Keratinocyte (primary cell): Measurements from ENCODE around the gene ASL. TPM values are rescaled to one million over a fixed set of nuclear protein-coding genes. Genes with fewer than 3 reads are reported as not detected.

Source experiments
- DNase-seq: peaks from one replicate; pipeline ENCODE4 v3.0.0-alpha.2; 2011; ENCODE audit warnings: low read depth, missing footprints, low spot score
- FAIRE-seq: peaks from 2 replicates; lab custom pipeline; 2011; peaks lifted over from hg19 to GRCh38; lab: Jason Lieb, UNC
- H2AFZ ChIP-seq: 2 replicates; pipeline ENCODE4 v1.6.0; 2012; ENCODE audit warnings: low read length, control low read depth, inconsistent platforms; ENCODE audit not compliant: control insufficient read depth
- H3K27ac ChIP-seq: 2 replicates; pipeline ENCODE4 v1.5.1; 2011; ENCODE audit warnings: low read length; ENCODE audit not compliant: control insufficient read depth, insufficient read depth
- H3K27me3 ChIP-seq: 3 replicates; pipeline ENCODE4 v1.6.0; 2011; ENCODE audit warnings: low read length; ENCODE audit not compliant: control insufficient read depth, insufficient read depth; ENCODE audit errors: extremely low read depth
- H3K36me3 ChIP-seq, 2 experiments: 2 replicates in 1 of 2; 3 replicates in 1 of 2; pipeline ENCODE4 v1.5.1; 2011; ENCODE audit warnings: low read length in 2 of 2, mild to moderate bottlenecking in 1 of 2; ENCODE audit not compliant: control insufficient read depth in 2 of 2, insufficient read depth in 2 of 2; ENCODE audit errors: extremely low read depth in 1 of 2
- H3K4me1 ChIP-seq: 3 replicates; pipeline ENCODE4 v1.5.1; 2011; ENCODE audit warnings: low read length; ENCODE audit not compliant: control insufficient read depth, insufficient read depth; ENCODE audit errors: extremely low read depth
- H3K4me2 ChIP-seq: 3 replicates; pipeline ENCODE4 v1.6.0; 2011; ENCODE audit warnings: low read depth, low read length; ENCODE audit not compliant: control insufficient read depth, insufficient read depth; ENCODE audit errors: extremely low read depth
- H3K4me3 ChIP-seq, 3 experiments: fragments of 200-600 bp in 1 of 3; sonication (generic) in 1 of 3; 2 replicates in 2 of 3; 3 replicates in 1 of 3; pipeline ENCODE4 v1.5.1; 2011 to 2016; ENCODE audit warnings: low read length in 3 of 3, mild to moderate bottlenecking in 3 of 3, control low read depth in 2 of 3, inconsistent platforms in 1 of 3, low read depth in 1 of 3, mixed read lengths in 1 of 3, mixed run types in 1 of 3, moderate library complexity in 1 of 3; ENCODE audit not compliant: control insufficient read depth in 2 of 3, insufficient read depth in 2 of 3; ENCODE audit errors: extremely low read depth in 1 of 3
- H3K79me2 ChIP-seq: 2 replicates; pipeline ENCODE4 v1.6.0; 2012; ENCODE audit warnings: low read length; ENCODE audit not compliant: control insufficient read depth, insufficient read depth
- H3K9ac ChIP-seq: 3 replicates; pipeline ENCODE4 v1.6.0; 2011; ENCODE audit warnings: low read length; ENCODE audit not compliant: control insufficient read depth, insufficient read depth; ENCODE audit errors: extremely low read depth
- H3K9me1 ChIP-seq: 3 replicates; pipeline ENCODE4 v1.6.0; 2011; ENCODE audit warnings: low read length; ENCODE audit not compliant: control insufficient read depth, insufficient read depth; ENCODE audit errors: extremely low read depth
- H3K9me3 ChIP-seq: 2 replicates; pipeline ENCODE4 v1.5.1; 2012; ENCODE audit warnings: low read depth, low read length; ENCODE audit not compliant: control insufficient read depth
- H4K20me1 ChIP-seq: 3 replicates; pipeline ENCODE4 v1.6.0; 2011; ENCODE audit warnings: low read length; ENCODE audit not compliant: control insufficient read depth, insufficient read depth; ENCODE audit errors: extremely low read depth
- CTCF ChIP-seq, 3 experiments: IDR thresholded peaks in 1 of 3; conservative IDR thresholded peaks in 1 of 3; optimal IDR thresholded peaks in 1 of 3; 2 replicates in 2 of 3; 3 replicates in 1 of 3; pipeline versions ENCODE3 to v1.5.1; 2011; ENCODE audit warnings: low read length in 3 of 3, mild to moderate bottlenecking in 3 of 3, moderate library complexity in 2 of 3, control low read depth in 1 of 3, inconsistent platforms in 1 of 3; ENCODE audit not compliant: insufficient read depth in 2 of 3; ENCODE audit errors: extremely low read depth in 1 of 3
- EZH2 ChIP-seq: IDR thresholded peaks from one replicate; pipeline ENCODE4 v1.6.1; 2012; ENCODE audit warnings: inconsistent platforms, mild to moderate bottlenecking, low read length, moderate library complexity
- dilution Hi-C: fragments of 300-500 bp; cut with MboI; formaldehyde crosslinking; loops from one replicate; pipeline ENCODE4 v1.7.0; 2020; ENCODE audit warnings: low sequenced_read_pairs; ENCODE audit not compliant: extremely low pct_ligation_motif_present
- polyA plus RNA-seq, 5 experiments: library from polyadenylated mRNA; depleted of rRNA in 3 of 5; stranded (reverse) in 3 of 5; stranded (forward) in 1 of 5; unstranded in 1 of 5; fragments of >200 nt; gene quantifications; 1 replicate in 1 of 5; 2 replicates in 3 of 5; 3 replicates in 1 of 5; pipeline versions ENCODE4 v1.2.1 to v1.2.3, GENCODE V29; 2011 to 2012; ENCODE audit warnings: missing spikeins in 2 of 5, low read depth in 1 of 5, low replicate concordance in 1 of 5

ASL gene
- polyA plus RNA-seq, 1 donor (not counting 4 experiments of a cell fraction or from before 2014, with no cell fraction given): 24.4 TPM

- DNase-seq (no peak), FAIRE-seq (no peak)
- Histone ChIP-seq H3K9ac (no peak overlapping the region), H3K9me3 (no peaks in the 10 kb centered on the region), H3K27ac (no peak overlapping the region), H3K4me1 (peaks cover 5% of the 10 kb centered on the region), H2AFZ (no peak overlapping the region), H3K4me3 (no peak overlapping the region), H3K79me2 (no peaks in the 10 kb centered on the region), H3K4me2 (no peak overlapping the region), H4K20me1 (no peaks in the 10 kb centered on the region), H3K9me1 (no peaks in the 10 kb centered on the region), H3K36me3 (no peaks in the 10 kb centered on the region), H3K27me3 (no peaks in the 10 kb centered on the region)
- TF ChIP-seq CTCF (optimal IDR thresholded peaks at IDR 0.05 in 1 of 3, IDR thresholded peaks at IDR 0.05 in 1 of 3, conservative IDR thresholded peaks at IDR 0.05 in 1 of 3; ENCODE audit: extremely low read depth in 1 of 3, insufficient read depth in 2 of 3, low read length in 3 of 3) (no peak), EZH2 (no peak)
- dilution Hi-C loops: no loop called here
Measured at GRCh38 chr7:66069732-66070131, 5.9 kb upstream of the ASL start.

GRCh38 chr7:66070222-66070621, 5.4 kb upstream of the ASL start:
- no peak overlapping the region for H3K4me3 ChIP-seq
- peaks cover 5% of the 10 kb centered on the region for H3K4me1 ChIP-seq
- H3K9ac ChIP-seq: no peak overlapping the region
- FAIRE-seq (no peak), DNase-seq (no peak)
- H3K36me3 ChIP-seq: no peaks in the 10 kb centered on the region
- no peaks in the 10 kb centered on the region for H3K9me1 ChIP-seq
- no peaks in the 10 kb centered on the region for H3K9me3 ChIP-seq
- no peak overlapping the region for H3K4me2 ChIP-seq
- no peak overlapping the region for H3K27ac ChIP-seq
- no peak for TF ChIP-seq CTCF (optimal IDR thresholded peaks at IDR 0.05 in 1 of 3, IDR thresholded peaks at IDR 0.05 in 1 of 3, conservative IDR thresholded peaks at IDR 0.05 in 1 of 3; ENCODE audit: extremely low read depth in 1 of 3, insufficient read depth in 2 of 3, low read length in 3 of 3)
- no peak for TF ChIP-seq EZH2
- dilution Hi-C loops: no loop called here
- no peaks in the 10 kb centered on the region for H4K20me1 ChIP-seq
- no peak overlapping the region for H2AFZ ChIP-seq
- no peaks in the 10 kb centered on the region for H3K79me2 ChIP-seq
- no peaks in the 10 kb centered on the region for H3K27me3 ChIP-seq
